ENCODE results near the gene HTR1D.

HTR1D gene

DNA sequence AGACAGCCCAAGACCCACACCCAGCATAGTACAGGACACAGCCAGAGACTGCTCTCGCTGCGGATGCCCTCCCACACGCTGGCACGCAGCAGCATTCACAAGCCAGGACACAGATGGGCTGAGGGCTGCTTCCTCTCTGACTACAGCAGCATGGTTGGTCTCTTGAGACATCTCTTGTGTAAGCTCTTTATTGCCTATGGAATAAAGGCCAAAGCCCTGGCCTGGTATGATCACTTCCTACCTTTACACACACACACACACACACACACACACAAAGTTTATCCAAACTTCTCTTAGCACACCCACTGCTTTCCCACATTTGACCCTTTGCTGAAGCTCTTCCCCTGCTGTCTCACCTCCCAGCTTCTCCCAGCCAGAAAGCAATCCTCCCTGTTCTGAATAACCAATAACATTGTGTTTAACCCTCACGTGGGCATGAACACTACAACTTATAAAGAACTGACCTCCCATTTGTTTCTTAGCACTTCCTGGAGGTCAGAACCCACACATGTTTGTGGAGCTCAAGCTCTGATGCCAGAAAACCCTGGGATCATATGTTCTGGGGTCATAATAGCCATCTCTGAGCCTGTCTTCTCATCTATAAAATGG is 47.5 kb downstream of the HTR1D start:
- DNase-seq (ENCODE audit: extremely low spot score) = no peak
- ChIA-PET CTCF (interaction anchor here (1.0 to 14.6 kb wide), 4 partner anchors 8 to 71 kb away, joined by 3 to 123 read pairs (median 4); no protein-coding TSS in a partner anchor), POLR2A (no interaction called here)
- no peak for TF ChIP-seq CTCF (IDR thresholded peaks at IDR 0.05; ENCODE audit: control extremely low read depth, extremely low read depth, low read depth, missing control alignments)

DNA sequence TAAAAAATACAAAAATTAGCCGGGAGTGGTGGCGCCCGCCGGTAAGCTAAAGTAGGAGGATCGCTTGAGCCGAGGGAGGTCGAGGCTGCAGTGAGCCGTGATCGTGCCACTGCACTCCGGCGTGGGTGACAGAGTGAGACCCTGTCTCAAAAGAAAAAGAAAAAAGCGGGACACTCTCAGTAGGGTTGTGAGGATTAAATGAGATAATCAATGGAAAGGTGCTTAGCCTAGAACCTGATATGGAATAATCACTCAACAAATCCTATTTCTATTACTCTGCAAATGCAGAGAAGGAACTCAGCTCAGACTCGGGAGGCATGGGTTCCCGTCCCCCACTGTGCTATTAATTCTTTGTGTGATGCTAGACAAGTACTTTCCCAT is 48.1 kb downstream of the HTR1D start:
- ChIA-PET CTCF (interaction anchor here (1.2 to 14.6 kb wide), 3 partner anchors 9 to 62 kb away, joined by 3 to 123 read pairs (median 4); no protein-coding TSS in a partner anchor), POLR2A (interaction anchor here (0.7 kb wide), 3 partner anchors 25 to 450 kb away, joined by 3 to 5 read pairs (median 4); no protein-coding TSS in a partner anchor)
- no peak for TF ChIP-seq CTCF (IDR thresholded peaks at IDR 0.05; ENCODE audit: control extremely low read depth, extremely low read depth, low read depth, missing control alignments)
- no peak for DNase-seq (ENCODE audit: extremely low spot score)

DNA sequence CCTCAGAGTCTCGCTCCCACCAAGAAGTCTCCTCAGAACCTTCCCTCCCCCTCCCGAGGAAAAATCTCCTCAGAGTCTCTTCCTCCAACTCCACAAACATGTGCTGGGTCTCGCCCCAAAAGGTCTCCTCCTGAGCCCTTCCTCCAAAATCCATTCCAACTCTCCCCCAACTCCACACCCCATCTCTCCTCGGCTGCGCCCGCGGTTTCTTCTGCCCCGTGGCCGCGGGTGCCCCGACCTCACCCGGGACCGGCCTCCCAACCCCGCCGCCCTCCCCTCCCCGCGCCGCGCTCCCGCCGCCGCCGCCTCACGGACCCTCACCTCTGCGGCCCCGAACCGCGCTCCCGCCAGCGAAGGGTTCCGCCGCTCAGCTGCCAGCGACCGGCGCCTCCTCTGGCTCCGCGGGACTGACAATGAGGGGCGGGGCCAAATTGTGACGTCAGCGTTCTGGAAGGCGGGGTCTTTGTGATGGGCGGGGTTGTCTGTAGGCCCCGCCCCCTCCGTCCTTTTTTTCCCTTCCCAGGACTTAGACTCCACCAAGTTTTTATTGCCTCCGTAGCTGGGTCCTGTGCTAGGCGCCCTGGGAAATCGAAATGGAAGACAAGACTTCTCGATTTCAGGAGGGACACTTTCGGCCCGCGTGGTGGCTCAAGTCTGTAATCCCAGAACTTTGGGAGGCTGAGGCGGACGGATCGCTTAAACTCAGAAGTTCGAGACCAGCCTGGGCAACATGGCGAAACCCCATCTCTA is 48.7 kb downstream of the HTR1D start, which contains the start of gene LUZP1:
TSS of gene LUZP1 (minus strand) at position 412 of the 750 bp plus-strand sequence.
- CTCF ChIA-PET = interaction anchor here (1.2 to 14.6 kb wide), 3 partner anchors 9 to 61 kb away, joined by 3 to 123 read pairs (median 4); no protein-coding TSS in a partner anchor
- POLR2A ChIA-PET = interaction anchor here (0.7 kb wide), 3 partner anchors 25 to 451 kb away, joined by 3 to 5 read pairs (median 4); no protein-coding TSS in a partner anchor
- TF ChIP-seq CTCF (IDR thresholded peaks at IDR 0.05; ENCODE audit: control extremely low read depth, extremely low read depth, low read depth, missing control alignments) = no peak
- DNase-seq (ENCODE audit: extremely low spot score) = peak; percentile 93

- ChIA-PET POLR2A (interaction anchor here (1.6 kb wide), 1 partner anchor 16 kb away, joined by 10 read pairs; no protein-coding TSS in a partner anchor), CTCF (interaction anchor here (1.0 to 14.6 kb wide), 4 partner anchors 14 to 68 kb away, joined by 4 to 123 read pairs (median 4); no protein-coding TSS in a partner anchor)
- no peak for TF ChIP-seq CTCF (IDR thresholded peaks at IDR 0.05; ENCODE audit: control extremely low read depth, extremely low read depth, low read depth, missing control alignments)
- DNase-seq (ENCODE audit: extremely low spot score) = peak; percentile 49
Measured at GRCh38 chr1:23168079-23168444, 49.2 kb downstream of the HTR1D start.

DNA sequence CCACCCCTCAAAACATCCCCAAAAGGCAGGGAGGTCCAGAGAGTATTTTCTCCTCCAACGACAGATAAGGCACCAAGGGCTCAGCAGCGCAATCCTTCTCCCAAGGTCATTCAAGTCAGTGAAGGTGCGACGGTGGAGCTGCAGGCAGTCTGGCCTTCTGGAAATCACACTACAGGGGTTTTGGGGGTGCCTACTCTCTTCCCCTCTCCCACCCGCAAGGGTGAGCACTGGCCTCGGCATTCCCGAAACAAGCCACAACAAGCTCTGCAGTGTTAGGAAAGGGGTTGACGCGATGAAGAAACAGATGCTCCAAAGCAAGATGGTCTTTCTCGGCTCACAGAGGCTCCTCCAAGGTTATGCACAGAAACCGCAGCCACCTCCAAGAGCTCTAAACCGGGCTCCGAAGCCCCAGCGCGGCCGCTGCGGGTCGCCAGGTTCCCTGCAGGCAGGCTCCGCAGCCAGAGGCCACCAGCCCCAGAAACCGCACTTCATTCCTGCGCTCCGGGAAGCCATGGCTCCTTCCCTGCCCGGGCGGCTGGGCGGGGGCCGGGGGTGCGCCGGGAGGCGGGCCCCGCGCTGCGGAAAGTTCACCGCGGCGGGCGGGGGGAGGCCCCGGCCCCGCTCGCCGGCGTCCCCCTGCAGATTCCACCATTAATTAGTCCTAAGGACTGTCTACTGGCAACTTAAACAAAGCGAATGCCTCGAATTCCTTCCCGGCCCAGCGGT is 49.8 kb downstream of the HTR1D start:
- POLR2A ChIA-PET = interaction anchor here (1.6 kb wide), 1 partner anchor 16 kb away, joined by 10 read pairs; no protein-coding TSS in a partner anchor
- no peak for TF ChIP-seq CTCF (IDR thresholded peaks at IDR 0.05; ENCODE audit: control extremely low read depth, extremely low read depth, low read depth, missing control alignments)
- CTCF ChIA-PET = interaction anchor here (1.0 to 14.6 kb wide), 4 partner anchors 14 to 67 kb away, joined by 4 to 123 read pairs (median 4); no protein-coding TSS in a partner anchor
- peak; percentile 46 for DNase-seq (ENCODE audit: extremely low spot score)

DNA sequence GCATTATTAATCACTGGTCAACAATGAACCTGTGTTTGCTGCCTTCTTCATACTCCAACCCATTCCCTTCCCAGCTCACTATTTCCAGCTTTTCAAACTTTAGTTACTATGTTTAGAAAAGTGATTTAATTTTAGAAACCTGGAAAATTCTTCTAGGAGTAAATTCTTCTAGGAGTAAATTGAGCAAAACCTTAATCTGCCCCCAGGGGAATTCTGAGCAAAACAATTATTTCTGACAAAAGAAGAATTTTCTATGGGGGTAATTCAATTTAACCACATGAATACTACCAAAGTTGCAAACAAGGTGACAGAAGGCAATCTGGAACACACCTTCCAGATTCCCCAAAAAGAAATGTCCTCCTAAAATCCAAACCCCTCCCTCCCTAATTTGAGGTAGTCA is 50.4 kb downstream of the HTR1D start:
- ChIA-PET CTCF (interaction anchor here (1.0 to 14.6 kb wide), 4 partner anchors 13 to 66 kb away, joined by 4 to 123 read pairs (median 4); no protein-coding TSS in a partner anchor), POLR2A (interaction anchor here (1.6 kb wide), 1 partner anchor 17 kb away, joined by 10 read pairs; no protein-coding TSS in a partner anchor)
- TF ChIP-seq CTCF (IDR thresholded peaks at IDR 0.05; ENCODE audit: control extremely low read depth, extremely low read depth, low read depth, missing control alignments) = no peak
- DNase-seq (ENCODE audit: extremely low spot score) = no peak

All from GM10248 (cell line).